Ectodermal cell (in vitro differentiated cells): ENCODE measurements around the gene EDEM3.

Experiments used
- H3K27ac ChIP-seq: 2 replicates; pipeline ENCODE4 v1.7.0; 2013; ENCODE audit warnings: mild to moderate bottlenecking, low read depth, low read length; ENCODE audit not compliant: insufficient read depth, poor library complexity, severe bottlenecking
- H3K27me3 ChIP-seq: 2 replicates; pipeline ENCODE4 v1.7.0; 2013; ENCODE audit warnings: mild to moderate bottlenecking, low read length; ENCODE audit not compliant: insufficient read depth, control insufficient read depth, poor library complexity, severe bottlenecking
- H3K36me3 ChIP-seq: one replicate; pipeline ENCODE4 v1.7.0; 2013; ENCODE audit warnings: low read length; ENCODE audit not compliant: control insufficient read depth, insufficient read depth
- H3K4me1 ChIP-seq: one replicate; pipeline ENCODE4 v1.7.0; 2013; ENCODE audit warnings: low read length; ENCODE audit not compliant: control insufficient read depth, insufficient read depth
- H3K4me3 ChIP-seq: 2 replicates; pipeline ENCODE4 v1.7.0; 2013; ENCODE audit warnings: low read depth, low read length, control low read depth; ENCODE audit not compliant: insufficient read depth
- H3K9me3 ChIP-seq: 2 replicates; pipeline ENCODE4 v1.7.0; 2013; ENCODE audit warnings: mild to moderate bottlenecking, low read length, moderate library complexity; ENCODE audit not compliant: control insufficient read depth
- WGBS, 2 experiments: methylation state at CpG; one replicate each; pipeline ENCODE4 v1.1.7; 2013; ENCODE audit warnings: missing lambda C conversion rate in 2 of 2; 5-methylcytosine and 5-hydroxymethylcytosine counted together

EDEM3 gene

DNA sequence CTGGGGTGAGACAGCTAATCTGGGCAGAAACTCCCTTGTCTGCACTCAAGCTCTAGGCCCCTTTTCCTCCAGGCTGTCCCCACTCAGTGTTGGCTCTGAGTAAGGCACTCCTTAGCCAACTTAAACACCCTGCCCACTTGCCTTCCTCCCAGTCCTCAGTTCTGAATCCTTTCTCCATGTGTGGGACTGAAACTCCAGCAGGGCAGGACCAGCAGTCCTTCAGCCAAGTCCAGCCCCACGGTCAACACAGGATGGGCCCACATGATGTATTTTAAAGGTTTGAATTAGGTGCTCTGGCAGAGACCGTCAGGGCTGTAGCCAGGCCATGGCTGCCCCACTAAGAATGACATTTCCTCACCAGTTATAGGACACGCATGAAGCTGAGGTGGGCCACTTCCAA, 107.8 kb downstream of the EDEM3 start:
- H3K4me1 ChIP-seq, result no peaks in the 10 kb centered on the region
- H3K9me3 ChIP-seq, result no peaks in the 10 kb centered on the region
- 91 to 97% methylated on average over 3 of the region's 3 CpGs for WGBS, 2 experiments
- H3K27me3 ChIP-seq, result no peaks in the 10 kb centered on the region
- H3K36me3 ChIP-seq, result no peaks in the 10 kb centered on the region
- H3K27ac ChIP-seq, result no peak overlapping the region
- no peak overlapping the region for H3K4me3 ChIP-seq

DNA sequence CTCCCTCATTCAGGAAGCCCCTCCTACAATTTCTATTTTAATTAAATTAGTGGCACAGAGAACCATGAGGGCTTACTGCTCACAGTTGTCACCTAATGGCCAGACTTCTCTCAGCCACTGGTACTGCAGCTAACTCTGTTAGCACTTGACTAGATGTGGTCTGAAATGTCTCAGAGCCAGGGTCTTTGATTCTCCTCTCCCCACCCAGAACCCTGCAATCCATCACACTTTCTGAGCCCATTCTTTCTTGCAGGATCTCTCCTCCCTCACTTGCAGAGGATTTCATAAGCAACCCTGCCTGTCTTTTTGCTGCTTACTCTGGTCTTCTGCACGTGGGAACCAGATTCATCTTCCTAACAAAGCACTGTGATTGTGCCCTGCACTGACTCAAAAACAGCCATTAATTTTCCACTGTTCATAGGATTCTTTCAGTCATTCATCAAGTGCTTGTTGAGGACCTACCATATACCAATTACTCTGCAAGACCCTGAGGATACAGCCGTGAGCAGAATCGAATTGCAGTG, 108.4 kb downstream of the EDEM3 start:
- 93 to 95% methylated on average over 3 of the region's 3 CpGs for WGBS, 2 experiments
- Histone ChIP-seq H3K27ac (no peak overlapping the region), H3K4me1 (no peaks in the 10 kb centered on the region), H3K27me3 (no peaks in the 10 kb centered on the region), H3K4me3 (no peak overlapping the region), H3K36me3 (no peaks in the 10 kb centered on the region), H3K9me3 (no peaks in the 10 kb centered on the region)

DNA sequence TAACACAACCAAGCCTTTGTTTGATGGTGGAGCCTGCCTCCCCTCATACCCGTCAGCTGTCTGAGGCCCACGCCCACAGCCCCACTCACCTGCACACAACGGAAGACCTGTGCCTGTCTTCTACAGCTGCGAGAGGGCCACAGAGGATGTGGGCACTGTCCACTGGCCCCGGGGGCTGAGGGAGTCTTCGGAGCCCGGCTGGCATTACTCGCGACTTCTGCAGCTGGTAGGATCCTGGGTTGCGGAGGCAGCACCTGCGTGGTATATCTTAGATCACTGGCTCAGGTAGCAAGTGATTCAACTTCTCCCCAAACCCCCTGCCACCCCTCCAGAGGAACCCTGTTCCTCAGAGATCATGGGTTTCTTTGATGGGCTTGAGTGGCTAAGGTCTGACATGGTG, 109.9 kb downstream of the EDEM3 start:
- Histone ChIP-seq H3K36me3 (no peaks in the 10 kb centered on the region), H3K4me1 (no peaks in the 10 kb centered on the region), H3K27ac (no peak overlapping the region), H3K9me3 (no peaks in the 10 kb centered on the region), H3K27me3 (no peaks in the 10 kb centered on the region), H3K4me3 (no peak overlapping the region)
- WGBS, 2 experiments, result 97% methylated on average over 11 of the region's 11 CpGs

DNA sequence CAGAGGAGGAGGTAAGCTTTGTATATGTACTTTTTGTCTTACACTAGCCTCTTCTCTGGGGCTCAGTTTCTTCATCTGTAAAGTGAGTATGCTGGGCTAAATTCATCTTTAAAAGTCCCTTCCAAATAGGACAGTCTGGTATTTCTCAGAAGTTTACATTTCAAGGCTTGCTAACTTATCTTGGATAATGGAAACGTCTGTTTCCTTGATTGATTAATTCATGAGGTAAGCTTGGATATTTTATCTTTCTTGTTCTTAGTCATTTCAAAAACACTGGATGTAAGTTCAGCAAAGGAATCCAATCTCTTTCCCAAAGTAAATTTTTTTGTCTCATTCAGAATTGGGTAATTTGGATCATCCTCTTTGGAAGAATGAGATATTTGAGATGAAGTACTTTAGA, 111.0 kb downstream of the EDEM3 start:
- Histone ChIP-seq H3K4me3 (no peak overlapping the region), H3K27me3 (no peaks in the 10 kb centered on the region), H3K27ac (no peak overlapping the region), H3K36me3 (no peaks in the 10 kb centered on the region), H3K9me3 (no peaks in the 10 kb centered on the region), H3K4me1 (no peaks in the 10 kb centered on the region)
- 75 to 85% methylated on average over 1 of the region's 1 CpG for WGBS, 2 experiments

DNA sequence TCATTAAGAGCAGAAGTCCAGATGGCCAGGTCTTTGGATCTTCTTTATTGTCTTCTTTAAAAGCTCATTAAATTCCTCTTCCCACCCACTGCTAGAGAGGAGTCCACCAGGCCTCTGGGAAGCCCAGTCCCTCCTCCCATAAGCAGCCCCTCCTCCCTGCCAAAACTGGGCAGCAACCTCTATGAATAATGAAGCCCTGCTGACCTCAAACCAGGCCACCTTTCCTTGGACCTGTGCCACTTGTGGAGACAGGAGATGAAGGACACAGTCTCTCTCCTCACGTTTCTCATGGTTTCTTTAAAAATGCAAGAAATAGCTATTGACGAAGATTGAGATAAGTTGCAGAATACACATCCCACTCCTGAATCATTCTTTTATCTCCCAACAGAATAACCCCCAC, 112.8 kb downstream of the EDEM3 start:
- H3K27me3 ChIP-seq, result no peaks in the 10 kb centered on the region
- no peak overlapping the region for H3K4me3 ChIP-seq
- 93 to 94% methylated on average over 2 of the region's 2 CpGs for WGBS, 2 experiments
- no peaks in the 10 kb centered on the region for H3K9me3 ChIP-seq
- H3K4me1 ChIP-seq, result no peaks in the 10 kb centered on the region
- H3K36me3 ChIP-seq, result no peaks in the 10 kb centered on the region
- no peak overlapping the region for H3K27ac ChIP-seq

DNA sequence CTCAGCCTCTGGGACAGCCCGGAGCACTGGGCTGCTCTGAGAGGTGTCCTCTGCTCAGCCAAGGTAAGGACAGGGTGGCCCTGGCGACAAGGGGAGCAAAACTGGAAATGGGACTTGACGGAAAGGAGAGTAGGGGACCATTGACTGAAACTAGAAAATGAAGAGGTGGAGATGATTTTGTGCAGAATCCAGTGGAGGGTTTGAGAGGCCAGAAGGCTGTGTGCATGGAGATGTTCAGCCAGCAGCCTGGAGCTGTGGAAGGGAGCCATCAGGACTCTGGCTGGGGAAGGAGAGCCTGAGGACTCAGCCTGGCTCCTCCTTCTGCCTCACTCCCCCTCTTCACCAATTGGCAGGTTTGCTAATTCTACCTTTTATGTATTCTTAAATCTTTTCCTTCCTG, 114.2 kb downstream of the EDEM3 start:
- WGBS, 2 experiments, result 94 to 95% methylated on average over 3 of the region's 3 CpGs
- H3K9me3 ChIP-seq, result no peaks in the 10 kb centered on the region
- H3K27me3 ChIP-seq, result no peaks in the 10 kb centered on the region
- H3K4me1 ChIP-seq, result peaks cover 7% of the 10 kb centered on the region
- H3K4me3 ChIP-seq, result no peak overlapping the region
- H3K36me3 ChIP-seq, result no peaks in the 10 kb centered on the region
- H3K27ac ChIP-seq, result no peak overlapping the region
